Thymus (tissue), 14 donors: ENCODE results near the gene TGM2. TPM values are rescaled to one million over a fixed set of nuclear protein-coding genes. Genes with fewer than 3 reads are reported as not detected.

Experiments used
- DNase-seq, 9 donors: peaks; one replicate each; pipeline ENCODE4 v3.0.0-alpha.2; 2013; ENCODE audit warnings: low spot score in 9 of 9, low read depth in 6 of 9, missing footprints in 1 of 9
- H3K27ac ChIP-seq, 2 donors: one replicate each; pipeline ENCODE4 v1.5.1; 2013; ENCODE audit warnings: control low read depth in 1 of 2, low read depth in 1 of 2, low read length in 1 of 2, mild to moderate bottlenecking in 1 of 2, moderate library complexity in 1 of 2
- H3K27me3 ChIP-seq, 2 donors: one replicate each; pipeline ENCODE4 v1.5.1; 2013; ENCODE audit warnings: low read length in 1 of 2; ENCODE audit not compliant: control insufficient read depth in 2 of 2, insufficient read depth in 1 of 2
- H3K36me3 ChIP-seq, 2 donors: one replicate each; pipeline ENCODE4 v1.5.1; 2013; ENCODE audit warnings: low read length in 1 of 2, mild to moderate bottlenecking in 1 of 2, moderate library complexity in 1 of 2; ENCODE audit not compliant: control insufficient read depth in 2 of 2, insufficient read depth in 2 of 2
- H3K4me1 ChIP-seq, 2 donors: one replicate each; pipeline ENCODE4 v1.5.1; 2013; ENCODE audit warnings: low read length in 2 of 2; ENCODE audit not compliant: control insufficient read depth in 2 of 2, insufficient read depth in 2 of 2
- H3K4me3 ChIP-seq, 2 donors: one replicate each; pipeline ENCODE4 v1.5.1; 2013; ENCODE audit warnings: low read length in 2 of 2, control low read depth in 1 of 2, mild to moderate bottlenecking in 1 of 2
- H3K9me3 ChIP-seq, 2 donors: one replicate each; pipeline ENCODE4 v1.5.1; 2013; ENCODE audit warnings: low read length in 1 of 2, mild to moderate bottlenecking in 1 of 2; ENCODE audit not compliant: control insufficient read depth in 2 of 2, insufficient read depth in 1 of 2
- WGBS: extraction: QIAGEN DNeasy Blood & Tissue Kit; methylation state at CpG from one replicate; pipeline ENCODE4 v1.1.7; 2013; 5-methylcytosine and 5-hydroxymethylcytosine counted together
- long read RNA-seq, 10 donors: transcript quantifications; one replicate each; lab custom pipeline, GENCODE V29; 2026
- polyA plus RNA-seq: library from polyadenylated mRNA; stranded (reverse); fragments of 200-250 nt; gene quantifications from one replicate; pipeline ENCODE4 v1.2.3, GENCODE V29; 2013
- total RNA-seq: library from RNA; stranded (reverse); fragments of 120-200 nt; gene quantifications from one replicate; pipeline ENCODE4 v1.2.4, GENCODE V29; 2013
- donor health status: healthy.

Gene TGM2
- 9.3 TPM for total RNA-seq
- 47.2 TPM for polyA plus RNA-seq
- long read RNA-seq, donor 1, result 0 reads
- long read RNA-seq, donor 2, full-length matches to known transcripts, result 5 of 5 reads
- long read RNA-seq, donor 2, partial matches to known transcripts, result 0 of 5 reads
- long read RNA-seq, donor 2, other reads (novel, unspliced or antisense), result 0 of 5 reads
- long read RNA-seq, donor 3, full-length matches to known transcripts, result 2 of 2 reads
- long read RNA-seq, donor 3, partial matches to known transcripts, result 0 of 2 reads
- long read RNA-seq, donor 3, other reads (novel, unspliced or antisense), result 0 of 2 reads
- long read RNA-seq, donor 4, full-length matches to known transcripts, result 3 of 3 reads
- long read RNA-seq, donor 4, partial matches to known transcripts, result 0 of 3 reads
- long read RNA-seq, donor 4, other reads (novel, unspliced or antisense), result 0 of 3 reads
- long read RNA-seq, donor 5, full-length matches to known transcripts, result 3 of 3 reads
- long read RNA-seq, donor 5, partial matches to known transcripts, result 0 of 3 reads
- long read RNA-seq, donor 5, other reads (novel, unspliced or antisense), result 0 of 3 reads
- long read RNA-seq, donor 6, full-length matches to known transcripts, result 4 of 10 reads
- long read RNA-seq, donor 6, partial matches to known transcripts, result 6 of 10 reads
- long read RNA-seq, donor 6, other reads (novel, unspliced or antisense), result 0 of 10 reads
- long read RNA-seq, donor 7, result 0 reads
- long read RNA-seq, donor 8, full-length matches to known transcripts, result 1 of 1 reads
- long read RNA-seq, donor 8, partial matches to known transcripts, result 0 of 1 reads
- long read RNA-seq, donor 8, other reads (novel, unspliced or antisense), result 0 of 1 reads
- long read RNA-seq, donor 9, full-length matches to known transcripts, result 4 of 4 reads
- long read RNA-seq, donor 9, partial matches to known transcripts, result 0 of 4 reads
- long read RNA-seq, donor 9, other reads (novel, unspliced or antisense), result 0 of 4 reads
- long read RNA-seq, donor 10, partial matches to known transcripts, result 0 of 1 reads
- long read RNA-seq, donor 10, other reads (novel, unspliced or antisense), result 0 of 1 reads

GRCh38 chr20:38165089-38165965 lies at the start of gene TGM2:
Gene TGM2, minus strand, starts transcription at chr20:38165270. Its CDS starts 72 bp downstream, at chr20:38165198.
- peak within 1 kb of the TSS in 1 of 2 donors; percentile 8 for H3K27ac ChIP-seq
- no peaks in the 10 kb centered on the region for H3K36me3 ChIP-seq
- H3K27me3 ChIP-seq, result peaks cover 3 to 26% of the 10 kb centered on the region in 2 donors
- no peaks in the 10 kb centered on the region for H3K9me3 ChIP-seq
- H3K4me1 ChIP-seq, result peaks cover 0 to 5% of the 10 kb centered on the region in 2 donors
- peak in 4 of 9 donors; percentile 9 to 16 (median 14) for DNase-seq
- no peak within 1 kb of the TSS for H3K4me3 ChIP-seq
- 14% methylated on average over 46 of the region's 46 CpGs for WGBS

- 77% methylated on average over 19 of the region's 19 CpGs for WGBS
- DNase-seq, result no peak
- Histone ChIP-seq H3K36me3 (no peaks in the 10 kb centered on the region), H3K27ac (no peak overlapping the region), H3K4me3 (no peak overlapping the region), H3K9me3 (no peaks in the 10 kb centered on the region), H3K27me3 (no peaks in the 10 kb centered on the region), H3K4me1 (peaks cover 0 to 2% of the 10 kb centered on the region in 2 donors)
These were observed 49.5 kb upstream of the TGM2 start for GRCh38 chr20:38214256-38215193.

GRCh38 chr20:38213607-38213940 lies 48.5 kb upstream of the TGM2 start:
- H3K27ac ChIP-seq, result no peak overlapping the region
- no peaks in the 10 kb centered on the region for H3K36me3 ChIP-seq
- H3K4me3 ChIP-seq, result no peak overlapping the region
- DNase-seq, result no peak
- no peaks in the 10 kb centered on the region for H3K27me3 ChIP-seq
- 99% methylated on average over 5 of the region's 5 CpGs for WGBS
- no peaks in the 10 kb centered on the region for H3K9me3 ChIP-seq
- H3K4me1 ChIP-seq, result no peaks in the 10 kb centered on the region

- H3K9me3 ChIP-seq, result no peaks in the 10 kb centered on the region
- no peak for DNase-seq
- no peaks in the 10 kb centered on the region for H3K36me3 ChIP-seq
- H3K27ac ChIP-seq, result no peak overlapping the region
- H3K4me1 ChIP-seq, result no peaks in the 10 kb centered on the region
- no peaks in the 10 kb centered on the region for H3K27me3 ChIP-seq
- no peak overlapping the region for H3K4me3 ChIP-seq
- WGBS, result 83% methylated on average over 18 of the region's 18 CpGs
These were observed 47.9 kb upstream of the TGM2 start for GRCh38 chr20:38212806-38213606.

- H3K27me3 ChIP-seq, result no peaks in the 10 kb centered on the region
- H3K36me3 ChIP-seq, result no peaks in the 10 kb centered on the region
- no peak overlapping the region for H3K4me3 ChIP-seq
- 83% methylated on average over 9 of the region's 9 CpGs for WGBS
- no peaks in the 10 kb centered on the region for H3K9me3 ChIP-seq
- H3K27ac ChIP-seq, result no peak overlapping the region
- DNase-seq, result no peak
- no peaks in the 10 kb centered on the region for H3K4me1 ChIP-seq
These were observed 46.4 kb upstream of the TGM2 start for GRCh38 chr20:38211200-38212097.

- WGBS, result 49% methylated on average over 6 of the region's 6 CpGs
- Histone ChIP-seq H3K4me3 (no peak overlapping the region), H3K4me1 (no peaks in the 10 kb centered on the region), H3K27ac (no peak overlapping the region), H3K27me3 (no peaks in the 10 kb centered on the region), H3K36me3 (no peaks in the 10 kb centered on the region), H3K9me3 (no peaks in the 10 kb centered on the region)
- DNase-seq, result no peak
These were observed 45.7 kb upstream of the TGM2 start for GRCh38 chr20:38210741-38211140.
